PC-9 (cell line): ENCODE data around the gene MAP4K3. TPM values are rescaled to one million over a fixed set of nuclear protein-coding genes. Genes with fewer than 3 reads are reported as not detected.

ENCODE experiments used
- BruUV-seq: library from RNA; stranded (reverse); fragments of 400-500 nt; replicated peaks from 2 replicates; lab custom pipeline; 2021; lab: Mats Ljungman, UMichigan
- CTCF ChIA-PET: fragments of 300-600 bp; sonication (Branson Sonifier 250); formaldehyde crosslinking; loops from one replicate; lab custom pipeline; 2022; ENCODE audit warnings: antibody characterized with exemption; lab: Charles Lee
- POLR2A ChIA-PET: fragments of 300-600 bp; sonication (Branson Sonifier 250); formaldehyde crosslinking; loops from one replicate; lab custom pipeline; 2022; ENCODE audit warnings: antibody characterized with exemption; ENCODE audit not compliant: unreplicated experiment; lab: Charles Lee
- DNase-seq, 2 experiments: peaks; one replicate each; pipeline versions ENCODE4 v3.0.0 to v3.0.0-alpha.2; 2015 to 2022; ENCODE audit warnings: mixed read lengths in 1 of 2
- H2AFZ ChIP-seq: fragments of 200-600 bp; sonication (generic); 2 replicates; pipeline ENCODE4 v1.8.1; 2017; ENCODE audit warnings: antibody characterized with exemption
- H3F3A ChIP-seq: fragments of 200-600 bp; sonication (generic); 2 replicates; pipeline ENCODE4 v1.8.1; 2017; ENCODE audit warnings: antibody characterized with exemption, mild to moderate bottlenecking, low read depth; ENCODE audit not compliant: insufficient read depth
- H3K27ac ChIP-seq: fragments of 200-600 bp; sonication (generic); 2 replicates; pipeline ENCODE4 v1.6.1; 2016; ENCODE audit warnings: mixed run types
- H3K27me3 ChIP-seq: fragments of 200-600 bp; sonication (generic); 2 replicates; pipeline ENCODE4 v1.6.1; 2016; ENCODE audit warnings: low read depth, mixed run types; ENCODE audit not compliant: insufficient read depth
- H3K36me3 ChIP-seq: fragments of 200-600 bp; sonication (generic); 2 replicates; pipeline ENCODE4 v1.6.1; 2016; ENCODE audit warnings: low read depth, mixed run types
- H3K4me1 ChIP-seq: fragments of 200-600 bp; sonication (generic); replicated peaks from 2 replicates; pipeline ENCODE4 v1.6.1; 2016; ENCODE audit warnings: mixed run types; ENCODE audit not compliant: insufficient read depth
- H3K4me2 ChIP-seq: fragments of 200-600 bp; sonication (generic); 2 replicates; pipeline ENCODE4 v1.6.1; 2017; ENCODE audit warnings: mixed run types
- H3K4me3 ChIP-seq: fragments of 200-600 bp; sonication (generic); 2 replicates; pipeline ENCODE4 v1.6.1; 2016; ENCODE audit warnings: mixed run types
- H3K79me2 ChIP-seq: fragments of 200-600 bp; sonication (generic); 2 replicates; pipeline ENCODE4 v1.6.1; 2017; ENCODE audit warnings: low read depth, mixed run types
- H3K9me2 ChIP-seq: fragments of 200-600 bp; sonication (generic); 2 replicates; pipeline ENCODE4 v1.8.1; 2017; ENCODE audit warnings: mild to moderate bottlenecking; ENCODE audit not compliant: insufficient read depth
- H3K9me3 ChIP-seq: fragments of 200-600 bp; sonication (generic); 2 replicates; pipeline ENCODE4 v1.8.1; 2016; ENCODE audit warnings: low read depth; ENCODE audit not compliant: insufficient read depth
- H4K20me1 ChIP-seq: fragments of 200-600 bp; sonication (generic); 2 replicates; pipeline ENCODE4 v1.8.1; 2017; ENCODE audit not compliant: insufficient read depth
- EZH2 ChIP-seq: fragments of 200-600 bp; sonication (generic); IDR thresholded peaks from 2 replicates; pipeline ENCODE4 v1.8.0; 2017; ENCODE audit warnings: antibody characterized with exemption, low read depth
- intact Hi-C: fragments of 100-400 bp; cut with micrococcal nuclease; formaldehyde crosslinking; loops from one replicate; pipeline ENCODE4 v1.10.0; 2022; ENCODE audit not compliant: unreplicated experiment
- total RNA-seq: library from RNA; stranded (reverse); gene quantifications from 2 replicates; pipeline ENCODE4 v1.2.3, GENCODE V29; 2021
- TF ChIP-seq, protein P1 (sequence below): fragments of 200-600 bp; sonication (generic); conservative IDR thresholded peaks from 2 replicates; pipeline ENCODE4 v1.6.1; 2017; ENCODE audit warnings: mixed run types, antibody characterized with exemption, mild to moderate bottlenecking, moderate library complexity

The MAP4K3 gene
- total RNA-seq, 1 experiment from 2014 or later, result 38.4 TPM

DNA sequence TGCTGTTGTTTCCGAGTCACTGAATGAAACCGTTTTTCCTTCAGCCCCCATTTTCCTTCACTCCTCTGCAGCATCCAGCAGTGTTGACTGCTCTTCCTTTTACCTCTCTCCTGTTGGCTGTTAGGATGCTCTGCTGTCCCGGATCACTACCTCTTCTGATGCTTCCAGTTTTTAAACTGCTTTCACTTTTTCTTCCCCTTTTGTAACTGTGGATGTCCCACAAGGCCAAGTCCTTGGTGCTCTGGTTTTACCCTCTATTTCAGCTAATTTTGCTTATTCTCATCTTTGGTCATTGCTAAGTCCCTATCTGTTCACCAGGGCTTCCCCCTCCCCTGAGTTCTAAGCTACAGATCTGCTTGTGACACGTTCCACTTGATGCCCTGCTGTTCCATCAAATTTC lies 39.4 kb upstream of the MAP4K3 start:
- H3F3A ChIP-seq, result peaks cover 3% of the 10 kb centered on the region; the same call in 1 of the 2 replicates
- intact Hi-C loops, result no loop called here
- no TSS peak for BruUV-seq

DNA sequence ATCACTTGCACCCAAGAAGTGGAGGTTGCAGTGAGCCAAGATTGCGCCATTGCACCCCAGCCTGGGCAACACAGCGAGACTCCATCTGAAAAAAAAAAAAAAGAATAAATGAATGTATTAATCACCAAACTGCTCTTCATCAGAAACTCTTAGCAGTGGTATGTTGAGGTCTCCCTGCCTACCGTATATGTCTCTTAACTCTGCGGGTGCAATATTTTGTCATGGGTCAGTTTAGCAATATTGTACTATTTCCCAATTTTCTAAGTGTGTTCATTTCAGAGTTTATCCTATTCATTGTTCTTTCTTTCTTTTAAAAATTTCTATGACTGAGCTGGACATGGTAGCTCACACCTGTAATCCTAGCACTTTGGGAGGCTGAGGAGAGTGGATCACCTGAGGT lies 37.9 kb upstream of the MAP4K3 start:
- no TSS peak for BruUV-seq
- DNase-seq, result no peak
- Histone ChIP-seq H3K4me3 (no peak overlapping the region), H3K4me2 (no peak overlapping the region), H3K36me3 (no peaks in the 10 kb centered on the region), H3K27me3 (no peaks in the 10 kb centered on the region), H2AFZ (no peak overlapping the region), H3K79me2 (no peaks in the 10 kb centered on the region), H3K4me1 (peaks cover 16% of the 10 kb centered on the region), H3K9me3 (no peaks in the 10 kb centered on the region), H3K9me2 (no peaks in the 10 kb centered on the region), H4K20me1 (no peaks in the 10 kb centered on the region), H3K27ac (no peak overlapping the region), H3F3A (peaks cover 9% of the 10 kb centered on the region; the same call in 1 of the 2 replicates)
- ChIA-PET CTCF (no interaction called here), POLR2A (interaction anchor here (0.6 kb wide), 1 partner anchor 20 kb away, joined by 4 read pairs; no protein-coding TSS in a partner anchor)
- intact Hi-C loops, result no loop called here
- no peak for TF ChIP-seq EZH2
- TF ChIP-seq, protein P1, sequence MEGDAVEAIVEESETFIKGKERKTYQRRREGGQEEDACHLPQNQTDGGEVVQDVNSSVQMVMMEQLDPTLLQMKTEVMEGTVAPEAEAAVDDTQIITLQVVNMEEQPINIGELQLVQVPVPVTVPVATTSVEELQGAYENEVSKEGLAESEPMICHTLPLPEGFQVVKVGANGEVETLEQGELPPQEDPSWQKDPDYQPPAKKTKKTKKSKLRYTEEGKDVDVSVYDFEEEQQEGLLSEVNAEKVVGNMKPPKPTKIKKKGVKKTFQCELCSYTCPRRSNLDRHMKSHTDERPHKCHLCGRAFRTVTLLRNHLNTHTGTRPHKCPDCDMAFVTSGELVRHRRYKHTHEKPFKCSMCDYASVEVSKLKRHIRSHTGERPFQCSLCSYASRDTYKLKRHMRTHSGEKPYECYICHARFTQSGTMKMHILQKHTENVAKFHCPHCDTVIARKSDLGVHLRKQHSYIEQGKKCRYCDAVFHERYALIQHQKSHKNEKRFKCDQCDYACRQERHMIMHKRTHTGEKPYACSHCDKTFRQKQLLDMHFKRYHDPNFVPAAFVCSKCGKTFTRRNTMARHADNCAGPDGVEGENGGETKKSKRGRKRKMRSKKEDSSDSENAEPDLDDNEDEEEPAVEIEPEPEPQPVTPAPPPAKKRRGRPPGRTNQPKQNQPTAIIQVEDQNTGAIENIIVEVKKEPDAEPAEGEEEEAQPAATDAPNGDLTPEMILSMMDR, result no peak

More for the DNA sequence above, 39.4 kb upstream of the MAP4K3 start:
- H3K4me2 ChIP-seq, result no peak overlapping the region
- H4K20me1 ChIP-seq, result no peaks in the 10 kb centered on the region
- TF ChIP-seq, protein P1, result no peak
- no peak for TF ChIP-seq EZH2
- H3K4me3 ChIP-seq, result no peak overlapping the region
- POLR2A ChIA-PET, result no interaction called here
- no peaks in the 10 kb centered on the region for H3K36me3 ChIP-seq
- no peaks in the 10 kb centered on the region for H3K27me3 ChIP-seq
- no peaks in the 10 kb centered on the region for H3K9me3 ChIP-seq
- DNase-seq, result no peak
- H2AFZ ChIP-seq, result no peak overlapping the region
- peaks cover 7% of the 10 kb centered on the region for H3K4me1 ChIP-seq
- CTCF ChIA-PET, result no interaction called here
- H3K9me2 ChIP-seq, result no peaks in the 10 kb centered on the region
- no peak overlapping the region for H3K27ac ChIP-seq
- no peaks in the 10 kb centered on the region for H3K79me2 ChIP-seq

DNA sequence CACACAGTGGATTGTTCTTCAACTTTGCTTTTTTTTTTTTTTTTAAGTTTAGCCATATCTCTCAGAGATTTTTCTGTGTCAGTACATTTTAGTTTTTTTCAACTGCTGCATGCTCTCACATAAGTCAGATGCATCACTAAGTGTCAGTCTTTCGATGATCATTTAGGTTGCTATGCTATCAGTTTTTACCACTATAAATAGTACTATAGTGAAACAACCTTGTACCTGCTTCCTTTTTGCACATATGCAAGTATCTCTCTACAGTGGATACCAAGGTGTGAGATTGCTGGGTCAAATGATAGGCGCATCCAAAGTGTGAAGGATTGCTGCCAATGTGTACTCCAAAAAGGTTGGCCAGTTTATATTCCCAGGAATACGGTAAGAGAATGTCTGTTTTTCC lies 33.5 kb upstream of the MAP4K3 start:
- TF ChIP-seq EZH2, result no peak
- TF ChIP-seq, protein P1, result no peak
- no peaks in the 10 kb centered on the region for H4K20me1 ChIP-seq
- no peaks in the 10 kb centered on the region for H3K27me3 ChIP-seq
- H3K4me2 ChIP-seq, result peak overlapping the region; percentile 57
- peaks cover 34% of the 10 kb centered on the region for H3F3A ChIP-seq
- intact Hi-C loops, result no loop called here
- no peak overlapping the region for H2AFZ ChIP-seq
- no peaks in the 10 kb centered on the region for H3K9me2 ChIP-seq
- H3K36me3 ChIP-seq, result no peaks in the 10 kb centered on the region
- H3K9me3 ChIP-seq, result no peaks in the 10 kb centered on the region
- no peak for DNase-seq
- H3K79me2 ChIP-seq, result no peaks in the 10 kb centered on the region
- no peak overlapping the region for H3K4me3 ChIP-seq
- peak overlapping the region; percentile 38 for H3K27ac ChIP-seq
- POLR2A ChIA-PET, result no interaction called here
- no TSS peak for BruUV-seq
- CTCF ChIA-PET, result no interaction called here
- peaks cover 46% of the 10 kb centered on the region for H3K4me1 ChIP-seq
